ENCODE measurements around the gene AGAP6.
"Not testable (repeated sequence)": the region's sequence is repeated elsewhere in the genome, so short reads cannot be mapped to it uniquely, and the experiment has no call there.

AGAP6 gene

DNA sequence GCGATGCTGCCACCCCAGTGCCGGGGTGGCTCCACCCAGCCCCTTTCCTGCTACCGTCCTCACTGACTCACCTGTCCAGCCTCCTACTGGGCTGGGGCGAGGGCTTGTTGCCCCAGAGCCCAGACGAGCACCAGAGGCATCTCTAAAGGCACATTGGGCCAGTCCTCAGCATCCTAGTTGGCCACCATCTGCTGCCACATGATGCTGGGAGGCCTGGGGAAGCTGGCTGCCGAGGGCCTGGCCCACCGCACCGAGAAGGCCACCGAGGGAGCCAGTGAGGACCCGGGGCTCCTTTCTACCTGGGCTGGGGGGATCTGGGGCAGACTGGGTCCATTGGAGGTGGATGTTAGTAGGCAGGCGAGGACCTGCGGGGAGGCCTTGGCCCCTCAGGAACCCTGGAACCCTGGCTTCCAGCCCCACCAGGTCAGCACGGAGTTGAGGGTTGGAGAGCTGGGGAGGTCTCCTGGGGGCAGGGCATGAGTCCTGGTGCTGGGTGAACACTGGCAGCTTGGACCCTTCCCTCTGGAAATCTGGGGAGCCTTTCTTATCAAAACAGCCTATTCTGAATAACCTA lies 32.3 kb downstream of the AGAP6 start:
- not testable (repeated sequence) for H3K4me3 ChIP-seq (ENCODE audit: low read depth, low read length); DNase-seq (ENCODE audit: low read depth)

DNA sequence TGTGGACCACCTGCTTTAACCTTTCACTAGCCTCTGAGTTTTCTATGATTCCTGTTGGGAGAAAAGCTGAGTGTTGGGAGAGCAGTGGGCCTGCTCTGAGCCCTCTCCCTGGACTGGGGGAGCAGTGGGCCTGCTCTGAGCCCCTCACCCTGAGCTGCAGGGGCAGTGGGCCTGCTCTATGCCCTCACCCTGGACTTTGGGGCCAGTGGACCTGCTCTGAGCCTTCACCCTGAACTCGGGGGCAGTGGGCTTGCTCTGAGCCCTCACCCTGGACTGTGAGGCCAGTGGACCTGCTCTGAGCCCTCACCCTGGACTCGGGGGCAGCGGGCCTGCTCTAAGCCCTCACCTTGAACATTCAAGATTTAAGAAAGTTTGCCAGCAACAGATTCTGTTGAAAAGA lies 33.4 kb downstream of the AGAP6 start:
- TF ChIP-seq, protein P1, sequence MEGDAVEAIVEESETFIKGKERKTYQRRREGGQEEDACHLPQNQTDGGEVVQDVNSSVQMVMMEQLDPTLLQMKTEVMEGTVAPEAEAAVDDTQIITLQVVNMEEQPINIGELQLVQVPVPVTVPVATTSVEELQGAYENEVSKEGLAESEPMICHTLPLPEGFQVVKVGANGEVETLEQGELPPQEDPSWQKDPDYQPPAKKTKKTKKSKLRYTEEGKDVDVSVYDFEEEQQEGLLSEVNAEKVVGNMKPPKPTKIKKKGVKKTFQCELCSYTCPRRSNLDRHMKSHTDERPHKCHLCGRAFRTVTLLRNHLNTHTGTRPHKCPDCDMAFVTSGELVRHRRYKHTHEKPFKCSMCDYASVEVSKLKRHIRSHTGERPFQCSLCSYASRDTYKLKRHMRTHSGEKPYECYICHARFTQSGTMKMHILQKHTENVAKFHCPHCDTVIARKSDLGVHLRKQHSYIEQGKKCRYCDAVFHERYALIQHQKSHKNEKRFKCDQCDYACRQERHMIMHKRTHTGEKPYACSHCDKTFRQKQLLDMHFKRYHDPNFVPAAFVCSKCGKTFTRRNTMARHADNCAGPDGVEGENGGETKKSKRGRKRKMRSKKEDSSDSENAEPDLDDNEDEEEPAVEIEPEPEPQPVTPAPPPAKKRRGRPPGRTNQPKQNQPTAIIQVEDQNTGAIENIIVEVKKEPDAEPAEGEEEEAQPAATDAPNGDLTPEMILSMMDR (IDR thresholded peaks at IDR 0.05; ENCODE audit: low read depth, low read length, missing control alignments): no peak
- no peak overlapping the region for H3K4me3 ChIP-seq (ENCODE audit: low read depth, low read length)
- no peak for DNase-seq (ENCODE audit: low read depth)

DNA sequence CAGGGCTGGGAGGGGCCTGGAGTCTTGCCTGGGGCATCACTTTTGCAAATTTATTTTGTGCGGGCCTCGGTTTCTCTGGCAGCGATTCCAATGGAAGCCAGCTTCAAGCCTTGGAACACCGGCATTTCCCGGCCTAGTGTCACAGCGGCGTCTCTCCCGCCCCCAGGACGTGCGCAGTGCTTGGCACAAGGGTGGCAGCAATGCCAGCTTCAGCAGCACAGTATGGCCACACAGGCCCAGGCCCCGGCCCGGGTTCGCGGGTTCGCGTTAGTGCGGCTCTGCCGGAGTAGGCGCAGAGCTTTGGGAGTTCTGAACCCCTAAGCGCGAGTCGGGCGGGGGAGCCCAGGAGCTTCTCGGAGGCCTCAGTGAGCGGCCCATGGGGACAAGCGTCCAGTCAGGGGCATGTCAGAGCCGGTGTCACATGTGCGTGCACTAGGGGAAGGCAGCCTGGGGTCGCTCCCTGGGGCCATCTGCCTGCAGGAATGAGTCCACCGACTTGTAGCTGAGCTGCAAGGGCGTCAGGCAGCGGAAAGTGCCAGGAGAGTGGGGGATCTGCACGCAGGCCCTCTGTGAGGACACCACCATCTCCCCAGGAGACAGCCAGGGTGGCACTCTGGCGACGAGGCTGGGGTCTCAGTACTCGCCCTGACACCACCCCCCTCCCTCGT lies 36.6 kb downstream of the AGAP6 start:
- not testable (repeated sequence) for DNase-seq (ENCODE audit: low read depth); H3K4me3 ChIP-seq (ENCODE audit: low read depth, low read length)

DNA sequence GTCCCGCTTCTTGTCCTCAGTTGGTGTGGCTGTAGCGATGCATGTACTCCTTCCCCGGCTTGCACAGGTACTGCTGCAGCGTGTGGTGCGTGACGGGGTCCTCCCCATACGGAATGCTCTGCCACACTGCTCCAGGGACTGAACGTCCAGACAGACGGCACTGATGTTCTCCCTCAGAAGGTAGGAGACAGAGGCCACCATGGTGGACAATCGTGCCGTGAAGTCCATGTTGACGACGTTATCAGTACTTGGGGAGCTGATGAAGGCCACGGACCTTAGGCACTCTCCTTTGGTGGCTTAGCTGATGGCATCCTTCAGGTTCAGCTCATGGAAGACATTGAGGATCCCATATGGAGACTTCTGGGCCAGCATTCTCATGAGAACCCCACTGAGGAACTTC lies 37.4 kb downstream of the AGAP6 start:
- DNase-seq (ENCODE audit: low read depth): no peak
- H3K4me3 ChIP-seq (ENCODE audit: low read depth, low read length): no peak overlapping the region

DNA sequence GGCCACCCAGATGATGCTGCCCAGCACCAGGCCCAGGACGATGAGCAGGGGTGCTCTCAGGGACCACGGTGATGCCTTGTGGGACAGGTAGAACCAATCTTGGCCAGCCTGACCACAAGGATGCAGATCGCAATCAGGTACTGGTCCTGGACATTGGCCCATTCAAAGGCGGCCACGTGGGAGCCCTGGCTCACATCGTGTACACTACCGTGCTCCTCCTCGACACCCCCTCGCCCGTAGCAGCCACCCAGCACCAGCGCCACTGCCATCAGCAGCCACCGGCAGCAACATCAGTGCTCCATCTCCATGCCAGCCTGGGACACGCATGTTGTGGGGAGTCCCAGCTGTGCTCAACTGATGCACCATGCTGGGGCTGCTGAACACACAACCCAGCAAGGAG lies 39.0 kb downstream of the AGAP6 start:
- no peak overlapping the region for H3K4me3 ChIP-seq (ENCODE audit: low read depth, low read length)
- DNase-seq (ENCODE audit: low read depth): no peak
- TF ChIP-seq, protein P1 (IDR thresholded peaks at IDR 0.05; ENCODE audit: low read depth, low read length, missing control alignments): no peak

More for the DNA sequence above, 37.4 kb downstream of the AGAP6 start:
- TF ChIP-seq, protein P1 (IDR thresholded peaks at IDR 0.05; ENCODE audit: low read depth, low read length, missing control alignments): no peak

DNA sequence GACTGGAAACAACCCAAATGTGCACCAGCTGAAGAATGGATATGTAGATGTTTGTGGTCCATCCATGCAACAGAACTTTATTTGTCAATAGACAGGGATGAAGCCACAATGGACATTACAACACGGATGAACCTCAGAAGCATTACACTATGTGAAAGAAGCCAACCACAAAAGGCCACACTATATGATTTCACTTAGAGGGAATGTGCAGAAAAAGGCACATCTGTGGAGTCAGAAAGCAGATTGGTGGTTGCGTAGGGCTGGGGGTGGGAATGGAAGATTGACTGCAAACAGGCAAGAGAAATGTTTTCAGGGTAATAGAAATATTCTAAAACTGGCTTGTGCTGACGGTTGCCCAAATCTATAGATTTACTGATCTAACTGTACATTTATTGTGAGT lies 45.3 kb downstream of the AGAP6 start:
- TF ChIP-seq, protein P1 (IDR thresholded peaks at IDR 0.05; ENCODE audit: low read depth, low read length, missing control alignments): no peak
- H3K4me3 ChIP-seq (ENCODE audit: low read depth, low read length): no peak overlapping the region
- no peak for DNase-seq (ENCODE audit: low read depth)

DNA sequence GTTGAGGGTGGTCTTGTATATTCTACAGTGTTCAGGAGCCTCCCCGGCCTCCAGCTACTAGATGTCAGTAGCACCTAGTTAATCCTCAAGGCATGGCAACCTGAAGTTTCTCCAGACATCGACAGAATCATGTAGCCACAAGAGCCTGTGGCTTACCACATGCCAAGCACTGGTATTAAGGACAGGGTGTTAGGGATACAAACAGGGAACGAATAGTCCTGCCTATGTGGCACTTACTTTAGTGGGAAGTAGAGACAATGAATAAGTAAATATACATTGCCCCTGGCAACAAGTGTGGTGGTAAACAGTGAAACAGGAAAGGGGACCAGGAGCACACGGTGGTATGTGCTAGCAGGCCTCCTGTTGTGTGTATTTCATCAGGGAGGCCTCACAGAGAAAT lies 47.1 kb downstream of the AGAP6 start:
- not testable (repeated sequence) for H3K4me3 ChIP-seq (ENCODE audit: low read depth, low read length); DNase-seq (ENCODE audit: low read depth)

DNA sequence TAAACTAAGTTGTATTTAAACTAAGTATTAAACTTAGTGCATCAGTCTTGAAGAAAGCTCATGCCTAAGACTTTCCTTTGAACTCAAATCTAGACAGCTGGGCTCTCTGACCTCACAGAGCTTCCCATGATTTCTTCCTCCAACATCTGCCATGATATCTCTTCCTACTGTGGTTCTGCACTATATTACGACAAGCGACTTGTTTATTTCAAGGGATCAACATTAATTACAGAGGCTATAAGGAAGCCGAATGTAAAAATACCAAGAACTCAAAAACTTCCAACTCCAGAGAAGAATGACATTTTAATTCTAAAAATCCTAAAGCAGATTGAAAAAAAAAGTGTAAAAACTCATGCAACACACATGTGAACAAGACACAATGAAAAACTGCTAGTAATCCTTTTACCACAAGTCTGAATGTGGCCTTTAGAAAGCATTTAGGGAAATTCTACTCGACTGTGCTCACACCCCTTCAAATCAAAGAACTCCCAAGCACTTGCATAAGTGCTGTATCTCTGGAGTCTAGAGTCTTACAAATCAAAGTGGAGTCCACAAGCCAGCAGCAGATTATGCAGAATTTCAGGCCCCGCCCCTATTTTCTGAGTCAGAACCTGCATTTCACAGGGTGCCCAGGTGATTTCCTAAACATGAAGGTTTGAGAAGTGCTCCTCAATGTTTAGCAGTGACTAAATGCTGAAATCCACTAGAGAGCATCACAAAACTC lies 56.9 kb downstream of the AGAP6 start:
- no peak for DNase-seq (ENCODE audit: low read depth)
- TF ChIP-seq, protein P1 (IDR thresholded peaks at IDR 0.05; ENCODE audit: low read depth, low read length, missing control alignments): no peak
- H3K4me3 ChIP-seq (ENCODE audit: low read depth, low read length): no peak overlapping the region

DNA sequence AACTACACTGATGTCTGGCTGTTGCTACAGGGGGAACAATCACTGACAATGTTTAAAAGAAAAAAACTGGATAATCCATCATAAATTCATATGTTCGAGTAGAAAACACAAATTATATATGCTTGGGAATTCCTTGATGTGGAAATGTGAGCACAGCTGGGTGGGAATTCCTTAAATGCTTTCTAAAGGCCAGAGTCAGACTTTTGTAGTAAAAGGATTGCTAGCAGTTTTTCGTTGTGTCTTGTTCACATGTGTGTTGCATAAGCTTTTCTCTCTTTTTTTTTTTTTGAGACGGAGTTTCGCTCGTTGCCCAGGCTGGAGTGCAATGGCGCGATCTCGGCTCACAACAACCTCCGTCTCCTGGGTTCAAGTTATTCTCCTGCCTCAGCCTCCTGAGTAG lies 58.3 kb downstream of the AGAP6 start:
- DNase-seq (ENCODE audit: low read depth); H3K4me3 ChIP-seq (ENCODE audit: low read depth, low read length): not testable (repeated sequence)

DNA sequence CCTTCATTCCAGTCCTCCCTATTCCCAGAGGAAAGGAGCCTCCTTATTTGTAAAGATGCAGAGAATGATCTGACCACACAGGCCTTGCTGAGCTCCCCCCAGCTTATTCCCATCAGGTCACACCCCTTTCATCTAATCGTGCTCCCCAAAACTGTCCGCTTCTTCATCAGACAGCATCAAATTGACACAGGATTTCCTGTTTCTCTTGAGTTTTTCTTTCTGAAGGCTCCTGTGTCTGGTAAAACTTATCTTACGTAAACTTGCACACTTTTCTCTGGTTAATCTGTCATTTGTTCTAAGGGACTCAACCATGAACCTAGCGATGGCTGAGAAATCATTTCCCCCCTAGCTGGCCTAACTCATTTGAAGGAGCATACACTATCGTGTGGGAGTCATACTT lies 59.4 kb downstream of the AGAP6 start:
- not testable (repeated sequence) for H3K4me3 ChIP-seq (ENCODE audit: low read depth, low read length); DNase-seq (ENCODE audit: low read depth)

DNA sequence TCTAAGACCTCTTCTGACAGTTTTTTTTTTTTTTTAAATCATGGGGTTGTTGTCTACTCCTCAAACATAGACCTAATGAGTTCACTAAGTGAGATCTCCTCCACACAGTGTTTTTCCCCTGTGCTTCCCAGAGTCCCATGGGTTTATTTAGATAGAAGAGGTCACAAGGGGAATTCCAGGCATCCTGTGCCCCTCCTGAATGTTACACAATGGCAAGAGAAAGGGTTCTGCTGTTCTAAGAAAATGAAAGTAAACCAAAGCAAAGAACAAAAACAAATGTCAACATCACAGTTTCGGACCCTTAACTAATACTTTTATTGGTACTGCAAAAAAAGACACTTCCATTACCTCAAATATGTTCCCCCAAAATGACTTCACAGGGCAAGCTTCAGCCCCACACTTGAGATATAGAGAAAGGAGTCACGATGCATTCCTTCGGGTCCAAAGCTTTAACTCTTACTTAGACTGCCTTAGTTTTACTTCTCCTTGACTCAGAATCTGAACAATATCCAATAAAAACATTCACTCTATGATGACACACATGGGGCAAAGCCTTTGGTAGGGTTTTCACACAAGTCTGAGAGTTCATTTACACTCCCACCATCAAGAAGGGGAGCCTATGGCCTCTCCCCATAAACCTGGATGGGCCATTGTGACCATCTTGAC lies 63.9 kb downstream of the AGAP6 start:
- not testable (repeated sequence) for DNase-seq (ENCODE audit: low read depth)

DNA sequence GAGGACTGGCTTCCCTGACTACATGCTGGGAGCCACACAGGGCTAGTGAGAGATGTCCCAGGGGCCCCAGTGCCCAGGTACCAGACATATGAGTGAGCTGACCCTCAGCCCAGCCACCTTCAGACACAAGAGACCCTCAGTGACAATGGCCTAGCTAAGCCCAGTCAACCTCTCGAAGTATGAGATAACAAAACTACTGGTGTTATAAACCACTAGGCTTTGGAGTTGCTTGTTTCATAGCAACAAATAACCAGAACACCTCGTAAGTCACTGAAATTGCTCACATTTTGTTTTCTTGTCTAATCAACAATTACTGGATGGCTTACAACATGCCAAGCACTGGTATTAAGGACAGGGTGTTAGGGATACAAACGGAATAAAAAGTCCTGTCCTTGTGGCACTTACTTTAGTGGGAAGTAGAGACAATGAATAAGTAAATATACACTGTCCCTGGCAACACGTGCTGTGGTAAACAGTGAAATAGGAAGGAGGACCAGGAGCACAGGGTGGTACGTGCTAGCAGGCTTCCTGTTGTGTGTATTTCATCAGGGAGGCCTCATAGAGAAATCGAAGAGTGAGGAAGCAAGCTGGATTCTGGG lies 64.7 kb downstream of the AGAP6 start:
- H3K4me3 ChIP-seq (ENCODE audit: low read depth, low read length); DNase-seq (ENCODE audit: low read depth): not testable (repeated sequence)

More for the DNA sequence above, 63.9 kb downstream of the AGAP6 start:
- not testable (repeated sequence) for H3K4me3 ChIP-seq (ENCODE audit: low read depth, low read length)

Data from GM12864 (cell line).